Hepatocyte (in vitro differentiated cells): ENCODE data around the gene PRKAR1B. TPM values are rescaled to one million over a fixed set of nuclear protein-coding genes. Genes with fewer than 3 reads are reported as not detected.

Source experiments
- DNase-seq: peaks from one replicate; pipeline ENCODE4 v3.0.0-alpha.2; 2016; ENCODE audit warnings: low spot score
- H2AFZ ChIP-seq: fragments of 200-600 bp; sonication (generic); 2 replicates; pipeline ENCODE4 v1.6.0; 2016; ENCODE audit warnings: antibody characterized with exemption, mild to moderate bottlenecking
- H3K27ac ChIP-seq: fragments of 200-600 bp; sonication (generic); 2 replicates; pipeline ENCODE4 v1.5.1; 2016; ENCODE audit warnings: mild to moderate bottlenecking
- H3K27me3 ChIP-seq: fragments of 200-600 bp; sonication (generic); 2 replicates; pipeline ENCODE4 v1.6.1; 2016
- H3K36me3 ChIP-seq: fragments of 200-600 bp; sonication (generic); replicated peaks from 2 replicates; pipeline ENCODE4 v1.5.1; 2016; ENCODE audit warnings: low read depth; ENCODE audit not compliant: insufficient read depth
- H3K4me1 ChIP-seq: fragments of 200-600 bp; sonication (generic); 2 replicates; pipeline ENCODE4 v1.5.1; 2016; ENCODE audit warnings: mild to moderate bottlenecking, moderate library complexity; ENCODE audit not compliant: insufficient read depth
- H3K4me2 ChIP-seq: fragments of 200-600 bp; sonication (generic); 2 replicates; pipeline ENCODE4 v1.6.0; 2016
- H3K4me3 ChIP-seq: fragments of 200-600 bp; sonication (generic); 2 replicates; pipeline ENCODE4 v1.5.1; 2016; ENCODE audit warnings: mild to moderate bottlenecking
- H3K79me2 ChIP-seq: fragments of 200-600 bp; sonication (generic); 2 replicates; pipeline ENCODE4 v1.6.0; 2017; ENCODE audit warnings: mild to moderate bottlenecking
- H3K9me2 ChIP-seq: fragments of 200-600 bp; sonication (generic); replicated peaks from 2 replicates; pipeline ENCODE4 v1.6.0; 2017; ENCODE audit warnings: mild to moderate bottlenecking; ENCODE audit not compliant: insufficient read depth
- H3K9me3 ChIP-seq: fragments of 200-600 bp; sonication (generic); 2 replicates; pipeline ENCODE4 v1.5.1; 2016; ENCODE audit warnings: low read depth, mild to moderate bottlenecking
- H4K20me1 ChIP-seq: fragments of 200-600 bp; sonication (generic); 2 replicates; pipeline ENCODE4 v1.6.0; 2016; ENCODE audit warnings: mild to moderate bottlenecking; ENCODE audit not compliant: insufficient read depth, poor library complexity, severe bottlenecking
- EZH2 ChIP-seq: fragments of 200-600 bp; sonication (generic); IDR thresholded peaks from 2 replicates; pipeline ENCODE4 v1.6.1; 2016; ENCODE audit warnings: antibody characterized with exemption, mild to moderate bottlenecking, borderline replicate concordance
- EZH2phosphoT487 ChIP-seq: fragments of 200-600 bp; sonication (generic); IDR thresholded peaks from one replicate; pipeline ENCODE4 v1.6.1; 2018; ENCODE audit warnings: antibody characterized with exemption, mild to moderate bottlenecking, low read depth, moderate library complexity; ENCODE audit not compliant: unreplicated experiment, severe bottlenecking
- WGBS: methylation state at CpG from one replicate; pipeline ENCODE4 v1.1.6; 2016; ENCODE audit warnings: low lambda C conversion rate; ENCODE audit errors: missing lambda C conversion rate; 5-methylcytosine and 5-hydroxymethylcytosine counted together
- polyA plus RNA-seq: library from polyadenylated mRNA; unstranded; fragments of >200 nt; fragmentation: Nextera tagmentation; extraction: Ambion mirVana; gene quantifications from 2 replicates; pipeline ENCODE4 v1.2.1, GENCODE V29; 2016
- total RNA-seq: library from RNA; depleted of rRNA; stranded (reverse); fragments of >200 nt; gene quantifications from 2 replicates; pipeline ENCODE4 v1.2.3, GENCODE V29; 2014
- TF ChIP-seq, protein P1 (sequence below): fragments of 200-600 bp; sonication (generic); IDR thresholded peaks from 2 replicates; pipeline ENCODE4 v1.5.1; 2016; ENCODE audit warnings: antibody characterized with exemption, mild to moderate bottlenecking; ENCODE audit not compliant: poor library complexity

Gene PRKAR1B
- total and polyA plus RNA-seq, 2 experiments from 2014 or later, result 16.6 to 28.7 TPM

DNA sequence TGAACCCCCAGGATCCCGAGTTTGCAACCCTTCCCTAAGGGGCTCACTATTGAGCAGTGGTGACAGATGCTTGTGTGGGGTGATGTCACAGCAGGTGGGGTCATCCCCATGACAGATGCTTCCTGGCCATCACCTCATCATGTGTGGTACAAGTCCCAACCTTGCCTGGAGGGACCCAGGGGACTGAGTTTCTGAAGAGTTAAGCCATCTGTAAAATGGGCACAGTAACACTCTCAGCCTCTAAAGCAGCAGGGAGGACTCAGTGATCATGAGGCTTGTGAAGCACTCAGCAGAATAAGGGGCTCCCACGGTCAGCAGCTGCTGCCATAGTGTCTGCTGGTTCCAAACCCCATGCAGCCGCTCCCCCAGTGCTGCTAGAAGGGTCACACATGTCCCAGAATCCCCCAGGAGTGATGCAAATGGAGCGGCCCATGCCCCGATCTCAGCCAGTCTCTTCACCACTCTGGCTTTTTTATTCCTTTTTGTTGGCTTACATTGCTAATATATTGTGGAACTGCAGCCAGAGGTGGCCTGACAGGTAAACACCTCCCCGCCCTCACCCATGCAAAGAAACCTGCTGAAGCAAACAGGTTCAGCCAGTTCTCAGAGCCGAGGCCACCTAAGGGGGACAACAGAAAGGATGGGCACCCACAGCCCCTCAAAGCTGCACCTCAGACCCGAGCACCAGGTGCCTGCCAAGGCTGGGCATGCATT, 105.4 kb downstream of the PRKAR1B start:
- WGBS, result 73% methylated on average over 8 of the region's 8 CpGs
- TF ChIP-seq, protein P1, sequence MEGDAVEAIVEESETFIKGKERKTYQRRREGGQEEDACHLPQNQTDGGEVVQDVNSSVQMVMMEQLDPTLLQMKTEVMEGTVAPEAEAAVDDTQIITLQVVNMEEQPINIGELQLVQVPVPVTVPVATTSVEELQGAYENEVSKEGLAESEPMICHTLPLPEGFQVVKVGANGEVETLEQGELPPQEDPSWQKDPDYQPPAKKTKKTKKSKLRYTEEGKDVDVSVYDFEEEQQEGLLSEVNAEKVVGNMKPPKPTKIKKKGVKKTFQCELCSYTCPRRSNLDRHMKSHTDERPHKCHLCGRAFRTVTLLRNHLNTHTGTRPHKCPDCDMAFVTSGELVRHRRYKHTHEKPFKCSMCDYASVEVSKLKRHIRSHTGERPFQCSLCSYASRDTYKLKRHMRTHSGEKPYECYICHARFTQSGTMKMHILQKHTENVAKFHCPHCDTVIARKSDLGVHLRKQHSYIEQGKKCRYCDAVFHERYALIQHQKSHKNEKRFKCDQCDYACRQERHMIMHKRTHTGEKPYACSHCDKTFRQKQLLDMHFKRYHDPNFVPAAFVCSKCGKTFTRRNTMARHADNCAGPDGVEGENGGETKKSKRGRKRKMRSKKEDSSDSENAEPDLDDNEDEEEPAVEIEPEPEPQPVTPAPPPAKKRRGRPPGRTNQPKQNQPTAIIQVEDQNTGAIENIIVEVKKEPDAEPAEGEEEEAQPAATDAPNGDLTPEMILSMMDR, result no peak
- TF ChIP-seq EZH2 (no peak), EZH2phosphoT487 (no peak)
- H4K20me1 ChIP-seq, result no peaks in the 10 kb centered on the region
- DNase-seq, result peak; percentile 65
- no peaks in the 10 kb centered on the region for H3K79me2 ChIP-seq
- peak overlapping the region; percentile 61 for H3K27ac ChIP-seq
- H2AFZ ChIP-seq, result no peak overlapping the region
- H3K4me2 ChIP-seq, result peak overlapping the region; percentile 64
- H3K27me3 ChIP-seq, result no peaks in the 10 kb centered on the region
- H3K4me1 ChIP-seq, result peaks cover 12% of the 10 kb centered on the region
- no peak overlapping the region for H3K4me3 ChIP-seq
- H3K9me3 ChIP-seq, result peaks cover 12% of the 10 kb centered on the region
- H3K36me3 ChIP-seq, result no peaks in the 10 kb centered on the region
- no peaks in the 10 kb centered on the region for H3K9me2 ChIP-seq

DNA sequence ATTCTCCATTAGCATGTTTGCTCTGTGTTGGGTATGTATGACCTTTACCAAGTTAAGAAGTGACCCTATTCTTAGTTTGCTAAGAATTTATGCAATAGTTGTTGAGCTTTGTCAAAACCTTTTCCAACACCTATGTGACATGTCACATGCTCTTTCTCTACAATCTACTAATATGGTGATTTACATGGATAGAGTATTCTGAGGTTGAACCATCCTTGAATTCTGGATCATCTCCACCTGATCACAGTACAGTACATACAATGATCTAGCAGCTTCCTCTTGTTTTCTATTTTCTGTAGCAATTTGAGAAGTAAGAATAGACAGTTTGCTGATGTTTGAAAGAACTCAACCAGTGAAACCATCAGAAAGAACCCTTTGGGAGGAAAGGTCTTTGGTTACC, 106.2 kb downstream of the PRKAR1B start:
- Histone ChIP-seq H3K4me2 (no peak overlapping the region), H3K9me3 (peaks cover 12% of the 10 kb centered on the region), H3K4me1 (peaks cover 12% of the 10 kb centered on the region), H3K4me3 (no peak overlapping the region), H3K27ac (peak overlapping the region; percentile 36), H3K36me3 (no peaks in the 10 kb centered on the region), H4K20me1 (no peaks in the 10 kb centered on the region), H2AFZ (no peak overlapping the region), H3K9me2 (no peaks in the 10 kb centered on the region), H3K79me2 (no peaks in the 10 kb centered on the region), H3K27me3 (no peaks in the 10 kb centered on the region)
- TF ChIP-seq EZH2 (no peak), EZH2phosphoT487 (no peak)
- TF ChIP-seq, protein P1, result no peak
- DNase-seq, result peak; percentile 2

- Histone ChIP-seq H3K9me3 (peaks cover 12% of the 10 kb centered on the region), H3K27ac (peak overlapping the region; percentile 94), H3K36me3 (no peaks in the 10 kb centered on the region), H3K4me3 (no peak overlapping the region), H3K79me2 (no peaks in the 10 kb centered on the region), H3K4me1 (peaks cover 12% of the 10 kb centered on the region), H2AFZ (no peak overlapping the region), H3K4me2 (no peak overlapping the region), H4K20me1 (no peaks in the 10 kb centered on the region), H3K27me3 (no peaks in the 10 kb centered on the region), H3K9me2 (no peaks in the 10 kb centered on the region)
- TF ChIP-seq EZH2, result no peak
- no peak for TF ChIP-seq EZH2phosphoT487
- TF ChIP-seq, protein P1, result no peak
- peak; percentile 34 for DNase-seq
- WGBS, result 83% methylated on average over 5 of the region's 5 CpGs
Observed at GRCh38 chr7:620056-620455, 107.0 kb downstream of the PRKAR1B start.
